Progenitor cell of endocrine pancreas (in vitro differentiated cells): Measurements from ENCODE around the gene EIF1. TPM values are rescaled to one million over a fixed set of nuclear protein-coding genes. Genes with fewer than 3 reads are reported as not detected.
A peak's percentile ranks its signal among the peaks of the same experiment; 100 is the strongest.
"Not testable (repeated sequence)": the region's sequence is repeated elsewhere in the genome, so short reads cannot be mapped to it uniquely, and the experiment has no call there.

ENCODE experiments used
- DNase-seq: peaks from one replicate; pipeline ENCODE4 v3.0.0; 2021; ENCODE audit warnings: low spot score; ENCODE audit not compliant: unreplicated experiment
- H3K27ac Mint-ChIP-seq: 2 replicates; pipeline ENCODE4 v1.8.0; 2021; ENCODE audit warnings: mild to moderate bottlenecking, moderate library complexity, mixed read lengths
- H3K27me3 Mint-ChIP-seq: 2 replicates; pipeline ENCODE4 v1.8.0; 2021; ENCODE audit warnings: mixed read lengths
- H3K36me3 Mint-ChIP-seq: 2 replicates; pipeline ENCODE4 v1.8.0; 2022; ENCODE audit warnings: mixed read lengths; ENCODE audit not compliant: insufficient read depth
- H3K4me1 Mint-ChIP-seq: 2 replicates; pipeline ENCODE4 v1.8.0; 2021; ENCODE audit warnings: low read depth, mixed read lengths
- H3K4me3 Mint-ChIP-seq: 2 replicates; pipeline ENCODE4 v1.8.0; 2021; ENCODE audit warnings: low read depth, mild to moderate bottlenecking, moderate library complexity, mixed read lengths
- H3K9me3 Mint-ChIP-seq: 2 replicates; pipeline ENCODE4 v1.8.0; 2021; ENCODE audit warnings: low read depth, mixed read lengths
- CTCF ChIP-seq: fragments of 200-600 bp; sonication (generic); IDR thresholded peaks from one replicate; pipeline ENCODE4 v1.5.0; 2021; ENCODE audit warnings: antibody characterized with exemption, mild to moderate bottlenecking; ENCODE audit not compliant: unreplicated experiment
- total RNA-seq: library from RNA; stranded (reverse); gene quantifications from 2 replicates; pipeline ENCODE4 v1.2.1, GENCODE V29; 2021

The EIF1 gene
- total RNA-seq, 1 donor from 2014 or later, result 622 TPM

DNA sequence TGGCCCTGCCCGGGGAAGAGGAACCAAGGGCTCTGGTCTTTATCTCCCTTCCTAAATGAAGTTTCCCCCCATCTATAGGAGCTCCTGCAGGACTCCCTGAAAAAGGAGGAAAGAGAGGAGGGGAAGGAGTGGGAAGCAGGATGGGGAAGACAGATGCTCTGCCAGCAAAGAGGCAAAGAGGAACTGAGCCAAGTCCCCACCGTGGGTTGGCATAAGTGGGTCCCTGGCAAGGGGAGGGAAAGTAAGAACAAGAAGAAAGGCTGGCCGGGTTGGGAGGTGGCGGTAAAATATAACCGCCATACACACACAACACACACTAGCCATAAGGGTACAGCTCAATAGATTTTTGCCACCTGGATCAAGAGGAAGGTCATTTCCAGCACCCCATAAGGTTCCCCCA is 6.1 kb upstream of the EIF1 start:
- peaks cover 10% of the 10 kb centered on the region for H3K4me1 Mint-ChIP-seq
- H3K27ac Mint-ChIP-seq, result no peak overlapping the region
- DNase-seq, result no peak
- no peaks in the 10 kb centered on the region for H3K36me3 Mint-ChIP-seq
- no peak for TF ChIP-seq CTCF
- H3K4me3 Mint-ChIP-seq, result no peak overlapping the region
- no peaks in the 10 kb centered on the region for H3K9me3 Mint-ChIP-seq
- H3K27me3 Mint-ChIP-seq, result no peaks in the 10 kb centered on the region

GRCh38 chr17:41683441-41684007 is 5.2 kb upstream of the EIF1 start:
- Mint-ChIP-seq H3K4me1 (peaks cover 13% of the 10 kb centered on the region), H3K27me3 (no peaks in the 10 kb centered on the region), H3K27ac (no peak overlapping the region), H3K36me3 (no peaks in the 10 kb centered on the region), H3K4me3 (no peak overlapping the region), H3K9me3 (no peaks in the 10 kb centered on the region)
- TF ChIP-seq CTCF, result no peak
- no peak for DNase-seq

DNA sequence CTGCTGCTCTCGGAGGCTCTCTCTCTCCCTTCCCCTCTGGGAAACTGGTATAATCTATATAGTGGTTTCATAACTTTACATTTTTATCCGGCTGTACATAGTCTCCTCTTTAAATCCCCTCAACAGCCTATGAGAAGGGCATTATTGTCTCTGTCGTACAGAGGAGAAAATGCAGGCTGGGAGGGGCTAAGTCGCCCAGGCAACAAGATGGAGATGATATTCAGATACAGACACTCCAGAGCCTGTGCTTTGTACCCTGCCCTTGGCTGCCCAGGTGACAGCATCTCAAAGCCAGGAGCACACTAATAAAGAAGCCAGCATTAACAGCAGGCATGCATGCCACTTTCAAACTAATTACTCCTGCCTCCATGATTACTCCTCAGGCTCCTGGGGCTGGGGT is 4.7 kb upstream of the EIF1 start:
- Mint-ChIP-seq H3K9me3 (no peaks in the 10 kb centered on the region), H3K36me3 (no peaks in the 10 kb centered on the region), H3K27me3 (no peaks in the 10 kb centered on the region), H3K27ac (no peak overlapping the region), H3K4me3 (no peak overlapping the region), H3K4me1 (peaks cover 8% of the 10 kb centered on the region)
- TF ChIP-seq CTCF, result no peak
- no peak for DNase-seq

DNA sequence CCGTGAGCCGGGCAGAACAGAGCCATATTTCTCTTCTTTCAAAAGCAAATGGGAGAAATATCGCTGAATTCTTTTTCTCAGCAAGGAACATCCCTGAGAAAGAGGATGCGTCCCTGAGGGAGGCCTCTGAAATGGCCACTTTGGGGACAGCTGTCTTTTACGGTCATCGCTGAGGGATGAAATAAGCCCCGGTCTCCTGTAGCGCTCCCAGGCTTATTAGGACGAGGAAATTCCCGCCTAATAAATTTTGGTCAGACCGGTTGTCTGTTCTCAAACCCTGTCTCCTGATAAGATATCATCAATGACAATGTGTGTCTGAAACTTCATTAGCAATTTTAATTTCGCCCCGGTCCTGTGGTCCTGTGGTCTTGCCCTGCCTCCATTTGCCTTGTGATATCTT is 2.9 kb upstream of the EIF1 start:
- H3K9me3 Mint-ChIP-seq, H3K27ac Mint-ChIP-seq, H3K4me3 Mint-ChIP-seq, DNase-seq, H3K27me3 Mint-ChIP-seq: not testable (repeated sequence)
- H3K36me3 Mint-ChIP-seq, result peaks cover 10% of the 10 kb centered on the region
- H3K4me1 Mint-ChIP-seq, result peaks cover 12% of the 10 kb centered on the region

DNA sequence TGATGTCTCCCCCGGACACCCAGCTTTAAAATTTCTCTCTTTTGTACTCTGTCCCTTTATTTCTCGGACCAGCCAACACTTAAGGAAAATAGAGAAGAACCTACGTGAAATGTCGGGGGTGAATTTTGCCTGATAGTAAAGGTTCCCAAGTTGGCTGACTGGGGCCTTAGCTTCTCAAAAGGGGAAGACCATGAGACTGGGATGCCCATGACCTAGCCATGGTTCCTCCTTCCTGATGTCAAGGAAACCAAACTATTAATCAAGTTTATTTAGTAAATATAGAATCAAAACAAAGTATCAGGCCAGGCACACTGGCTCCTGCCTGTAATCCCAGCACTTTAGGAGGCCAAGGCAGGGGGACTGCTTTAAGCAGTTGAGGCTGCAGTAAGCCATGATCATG is 2.4 kb upstream of the EIF1 start:
- no peak for TF ChIP-seq CTCF
- no peak for DNase-seq
- no peak overlapping the region for H3K27ac Mint-ChIP-seq

GRCh38 chr17:41687828-41688640 is 651 bp upstream of the EIF1 start:
- Mint-ChIP-seq H3K36me3 (peaks cover 26% of the 10 kb centered on the region), H3K4me3 (peak overlapping the region; percentile 97), H3K4me1 (peaks cover 14% of the 10 kb centered on the region), H3K27me3 (no peaks in the 10 kb centered on the region), H3K27ac (peak overlapping the region; percentile 100), H3K9me3 (no peaks in the 10 kb centered on the region)
- peak; percentile 27 for TF ChIP-seq CTCF
- no peak for DNase-seq

More for the DNA sequence above, 2.4 kb upstream of the EIF1 start:
- Mint-ChIP-seq H3K36me3 (peaks cover 14% of the 10 kb centered on the region), H3K27me3 (no peaks in the 10 kb centered on the region), H3K4me3 (no peak overlapping the region), H3K9me3 (no peaks in the 10 kb centered on the region), H3K4me1 (peaks cover 14% of the 10 kb centered on the region)
